Parathyroid adenoma (tissue), 2 donors: Measurements from ENCODE around the gene RPL13A.
A peak's percentile ranks its signal among the peaks of the same experiment; 100 is the strongest.

Experiments used
- H2AFZ ChIP-seq: fragments of 300-600 bp; sonication (generic); one replicate; pipeline ENCODE4 v1.7.0; 2017; ENCODE audit warnings: antibody characterized with exemption, mild to moderate bottlenecking
- H3K27ac ChIP-seq: fragments of 300-600 bp; sonication (generic); one replicate; pipeline ENCODE4 v1.7.0; 2017
- H3K27me3 ChIP-seq: fragments of 300-600 bp; sonication (generic); one replicate; pipeline ENCODE4 v1.7.0; 2017; ENCODE audit warnings: low read length; ENCODE audit not compliant: control insufficient read depth, insufficient read depth
- H3K36me3 ChIP-seq: fragments of 300-600 bp; sonication (generic); one replicate; pipeline ENCODE4 v1.7.0; 2017; ENCODE audit warnings: low read length; ENCODE audit not compliant: control insufficient read depth, insufficient read depth
- H3K4me1 ChIP-seq: fragments of 300-600 bp; sonication (generic); one replicate; pipeline ENCODE4 v1.7.0; 2017; ENCODE audit warnings: control low read depth
- H3K4me2 ChIP-seq: fragments of 300-600 bp; sonication (generic); one replicate; pipeline ENCODE4 v1.7.0; 2017; ENCODE audit warnings: low read length
- H3K4me3 ChIP-seq: fragments of 300-600 bp; sonication (generic); one replicate; pipeline ENCODE4 v1.7.0; 2017; ENCODE audit warnings: low read depth, low read length
- H3K79me2 ChIP-seq: fragments of 300-600 bp; sonication (generic); one replicate; pipeline ENCODE4 v1.7.0; 2017; ENCODE audit warnings: control low read depth
- H3K9ac ChIP-seq: fragments of 300-600 bp; sonication (generic); one replicate; pipeline ENCODE4 v1.7.0; 2017; ENCODE audit warnings: mild to moderate bottlenecking
- H3K9me3 ChIP-seq: fragments of 300-600 bp; sonication (generic); one replicate; pipeline ENCODE4 v1.7.0; 2017; ENCODE audit warnings: low read length; ENCODE audit not compliant: control insufficient read depth
- CTCF ChIP-seq: fragments of 300-600 bp; sonication (generic); IDR thresholded peaks from one replicate; pipeline ENCODE4 v1.7.0; 2017; ENCODE audit warnings: antibody characterized with exemption, mild to moderate bottlenecking
- donor health status: primary hyperparathyroidism.

Gene RPL13A

GRCh38 chr19:49502866-49503581 is 15.6 kb downstream of the RPL13A start:
- TF ChIP-seq CTCF = peak; percentile 75
- H3K4me1 ChIP-seq = peaks cover 5% of the 10 kb centered on the region
- no peak overlapping the region for H3K27ac ChIP-seq
- H3K9me3 ChIP-seq = no peaks in the 10 kb centered on the region
- H2AFZ ChIP-seq = peak overlapping the region; percentile 52
- no peak overlapping the region for H3K9ac ChIP-seq
- no peaks in the 10 kb centered on the region for H3K27me3 ChIP-seq
- no peaks in the 10 kb centered on the region for H3K36me3 ChIP-seq
- no peak overlapping the region for H3K4me3 ChIP-seq
- H3K4me2 ChIP-seq = no peak overlapping the region
- H3K79me2 ChIP-seq = no peaks in the 10 kb centered on the region

- H3K4me1 ChIP-seq = peaks cover 3% of the 10 kb centered on the region
- no peaks in the 10 kb centered on the region for H3K79me2 ChIP-seq
- no peak overlapping the region for H3K27ac ChIP-seq
- no peaks in the 10 kb centered on the region for H3K27me3 ChIP-seq
- peak overlapping the region; percentile 52 for H2AFZ ChIP-seq
- no peak overlapping the region for H3K4me3 ChIP-seq
- H3K4me2 ChIP-seq = no peak overlapping the region
- no peak overlapping the region for H3K9ac ChIP-seq
- no peaks in the 10 kb centered on the region for H3K9me3 ChIP-seq
- no peak for TF ChIP-seq CTCF
- no peaks in the 10 kb centered on the region for H3K36me3 ChIP-seq
These were observed 16.2 kb downstream of the RPL13A start for GRCh38 chr19:49503582-49503962.

GRCh38 chr19:49506575-49507105 is 19.2 kb downstream of the RPL13A start:
- H3K36me3 ChIP-seq = no peaks in the 10 kb centered on the region
- no peaks in the 10 kb centered on the region for H3K27me3 ChIP-seq
- H3K4me2 ChIP-seq = no peak overlapping the region
- TF ChIP-seq CTCF = peak; percentile 68
- no peak overlapping the region for H3K9ac ChIP-seq
- no peak overlapping the region for H3K4me3 ChIP-seq
- H3K27ac ChIP-seq = no peak overlapping the region
- H3K9me3 ChIP-seq = no peaks in the 10 kb centered on the region
- H3K79me2 ChIP-seq = no peaks in the 10 kb centered on the region
- H3K4me1 ChIP-seq = peaks cover 3% of the 10 kb centered on the region
- no peak overlapping the region for H2AFZ ChIP-seq

GRCh38 chr19:49507803-49508494 is 20.5 kb downstream of the RPL13A start:
- H3K27ac ChIP-seq = no peak overlapping the region
- no peaks in the 10 kb centered on the region for H3K9me3 ChIP-seq

More at GRCh38 chr19:49507803-49508494, 20.5 kb downstream of the RPL13A start:
- Histone ChIP-seq H3K9ac (no peak overlapping the region), H3K4me2 (no peak overlapping the region), H3K79me2 (no peaks in the 10 kb centered on the region), H2AFZ (no peak overlapping the region), H3K27me3 (no peaks in the 10 kb centered on the region), H3K4me3 (no peak overlapping the region), H3K4me1 (peaks cover 3% of the 10 kb centered on the region), H3K36me3 (no peaks in the 10 kb centered on the region)
- TF ChIP-seq CTCF = no peak
